A673 (cell line): Measurements from ENCODE around the gene ETV6.

ENCODE experiments used
- EZH2 ChIP-seq: fragments of 200-600 bp; sonication (generic); IDR thresholded peaks from 2 replicates; pipeline ENCODE4 v1.6.1; 2017; ENCODE audit warnings: borderline replicate concordance, low read depth, mild to moderate bottlenecking, mixed read lengths, antibody characterized with exemption, low read length; ENCODE audit not compliant: poor library complexity, severe bottlenecking
- TF ChIP-seq, protein P1 (sequence below): fragments of 300-800, 200-600 bp; sonication (generic); conservative IDR thresholded peaks from 2 replicates; pipeline ENCODE4 v1.5.1; 2017; ENCODE audit warnings: low read depth, mild to moderate bottlenecking, antibody characterized with exemption, low read length, moderate library complexity, mixed read lengths

DNA sequence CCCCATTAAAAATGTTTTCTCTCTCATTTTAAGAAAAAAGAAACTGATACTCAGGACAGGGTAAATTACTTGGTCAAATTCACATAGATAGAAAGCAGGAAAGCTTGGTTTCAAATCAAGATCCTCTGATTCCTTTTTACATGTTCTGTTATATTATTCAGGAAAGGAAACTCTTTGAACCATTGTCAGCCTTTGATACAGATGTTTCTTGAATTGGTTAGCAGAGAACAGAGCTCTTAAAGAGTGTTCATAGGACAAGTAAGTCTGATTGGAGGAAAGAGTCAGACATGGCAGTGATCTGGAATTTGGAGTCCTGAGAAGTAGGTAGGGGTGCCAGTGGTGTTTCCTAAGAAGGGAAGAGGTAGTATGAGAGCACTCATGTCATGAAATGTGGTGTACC is 256.1 kb downstream of the ETV6 start:
- no peak for TF ChIP-seq EZH2
- TF ChIP-seq, protein P1, sequence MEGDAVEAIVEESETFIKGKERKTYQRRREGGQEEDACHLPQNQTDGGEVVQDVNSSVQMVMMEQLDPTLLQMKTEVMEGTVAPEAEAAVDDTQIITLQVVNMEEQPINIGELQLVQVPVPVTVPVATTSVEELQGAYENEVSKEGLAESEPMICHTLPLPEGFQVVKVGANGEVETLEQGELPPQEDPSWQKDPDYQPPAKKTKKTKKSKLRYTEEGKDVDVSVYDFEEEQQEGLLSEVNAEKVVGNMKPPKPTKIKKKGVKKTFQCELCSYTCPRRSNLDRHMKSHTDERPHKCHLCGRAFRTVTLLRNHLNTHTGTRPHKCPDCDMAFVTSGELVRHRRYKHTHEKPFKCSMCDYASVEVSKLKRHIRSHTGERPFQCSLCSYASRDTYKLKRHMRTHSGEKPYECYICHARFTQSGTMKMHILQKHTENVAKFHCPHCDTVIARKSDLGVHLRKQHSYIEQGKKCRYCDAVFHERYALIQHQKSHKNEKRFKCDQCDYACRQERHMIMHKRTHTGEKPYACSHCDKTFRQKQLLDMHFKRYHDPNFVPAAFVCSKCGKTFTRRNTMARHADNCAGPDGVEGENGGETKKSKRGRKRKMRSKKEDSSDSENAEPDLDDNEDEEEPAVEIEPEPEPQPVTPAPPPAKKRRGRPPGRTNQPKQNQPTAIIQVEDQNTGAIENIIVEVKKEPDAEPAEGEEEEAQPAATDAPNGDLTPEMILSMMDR = no peak
